Measurements from ENCODE around the gene CBL. TPM values are rescaled to one million over a fixed set of nuclear protein-coding genes. Genes with fewer than 3 reads are reported as not detected.

CBL gene
- total RNA-seq, 1 experiment from 2014 or later: 56.4 TPM

- H3K14ac ChIP-seq (ENCODE audit: insufficient read depth, low read length): peak overlapping the region; percentile 50; the same call in 1 of the 2 replicates
- H3T11ph ChIP-seq (ENCODE audit: low read length): no peak overlapping the region
- H3K23ac ChIP-seq (ENCODE audit: insufficient read length, low read depth, low read length): no peak overlapping the region
- H3K18ac ChIP-seq (ENCODE audit: insufficient read length, low read depth, low read length): peak overlapping the region; percentile 6
- Mint-ChIP-seq H3K27me3 (ENCODE audit: low read depth) (peaks cover 57% of the 10 kb centered on the region), H3K9me3 (no peaks in the 10 kb centered on the region; a peak in 1 of 5 replicates), H3K4me1 (peaks cover 43 to 63% of the 10 kb centered on the region in 2 experiments), H3K27ac (no peak overlapping the region), H3K4me3 (peak overlapping the region; percentile 38 to 99), H3K36me3 (ENCODE audit: insufficient read depth in 1 of 3, low read depth in 3 of 3) (peaks cover 11 to 18% (median 15%) of the 10 kb centered on the region in 3 experiments)
- H3K27me3 ChIP-seq (ENCODE audit: insufficient read depth, low read length): peaks cover 16% of the 10 kb centered on the region
- no peak overlapping the region for H2AFZ ChIP-seq (ENCODE audit: low read length)
- H2BK5ac ChIP-seq (ENCODE audit: insufficient read length, low read length): no peak overlapping the region
- peaks cover 26% of the 10 kb centered on the region for H3K23me2 ChIP-seq (ENCODE audit: insufficient read length, low read depth, low read length, poor library complexity, severe bottlenecking)
- peak; percentile 83 for DNase-seq
- no peak overlapping the region for H4K91ac ChIP-seq (ENCODE audit: insufficient read length, low read depth, low read length)
- no peak overlapping the region for H2BK120ac ChIP-seq (ENCODE audit: low read depth, low read length, poor library complexity, severe bottlenecking)
- no peaks in the 10 kb centered on the region for H4K20me1 ChIP-seq (ENCODE audit: control insufficient read depth, insufficient read depth, insufficient read length)
- H3K56ac ChIP-seq (ENCODE audit: insufficient read length, low read depth, low read length): no peak overlapping the region
- H3K4me2 ChIP-seq (ENCODE audit: insufficient read depth, insufficient read length, low read length): peak overlapping the region; percentile 56
- no peaks in the 10 kb centered on the region; the same call in 1 of the 2 replicates for H3K4me1 ChIP-seq (ENCODE audit: insufficient read depth, low read length)
- peaks cover 9% of the 10 kb centered on the region for H3K79me1 ChIP-seq (ENCODE audit: insufficient read depth, low read depth, low read length, poor library complexity, severe bottlenecking)
- no peak overlapping the region for H3K4ac ChIP-seq (ENCODE audit: low read depth, low read length)
- no peak overlapping the region for H3K9ac ChIP-seq (ENCODE audit: extremely low read depth, insufficient read length, low read length)
- peaks cover 13% of the 10 kb centered on the region; the same call in 1 of the 2 replicates for H3K79me2 ChIP-seq (ENCODE audit: insufficient read depth, low read length)
- no peak overlapping the region for H2BK20ac ChIP-seq (ENCODE audit: low read depth, low read length, poor library complexity, severe bottlenecking)
- H3K27ac ChIP-seq (ENCODE audit: insufficient read length, low read depth, low read length): no peak overlapping the region
- H2BK15ac ChIP-seq (ENCODE audit: low read depth, low read length): no peak overlapping the region
- no peak overlapping the region for H2BK12ac ChIP-seq (ENCODE audit: insufficient read length, low read depth, low read length)
- WGBS (ENCODE audit: extremely low coverage, insufficient read length, low lambda C conversion rate): no CpG with 5 or more reads among the region's 86 CpGs
- no peak overlapping the region for H4K8ac ChIP-seq (replicated peaks; ENCODE audit: insufficient read length, low read depth, low read length)
- TF ChIP-seq CTCF (conservative IDR thresholded peaks at IDR 0.05): peak; percentile 99
- H2AK5ac ChIP-seq (ENCODE audit: insufficient read length, low read length): no peak overlapping the region
- no peaks in the 10 kb centered on the region for H3K9me3 ChIP-seq (ENCODE audit: control insufficient read depth, low read depth, low read length)
- no peak overlapping the region for H4K5ac ChIP-seq (ENCODE audit: insufficient read length, low read depth, low read length)
Measured at GRCh38 chr11:119339589-119340334, 133.6 kb downstream of the CBL start.

Measured in H9 (cell line).